RPMI7951 (cell line): ENCODE results near the gene MICAL3. TPM values are rescaled to one million over a fixed set of nuclear protein-coding genes. Genes with fewer than 3 reads are reported as not detected.
"Not testable (repeated sequence)": the region's sequence is repeated elsewhere in the genome, so short reads cannot be mapped to it uniquely, and the experiment has no call there.

Experiments
- DNase-seq: peaks from one replicate; pipeline ENCODE4 v3.0.0-alpha.2; 2012; ENCODE audit warnings: low read depth
- total RNA-seq: library from RNA; depleted of rRNA; stranded (reverse); fragments of >200 nt; shearing (Covaris generic); gene quantifications from 2 replicates; pipeline ENCODE4 v1.2.3, GENCODE V29; 2014

Gene MICAL3
- total RNA-seq, 1 experiment from 2014 or later = 16.0 TPM

DNA sequence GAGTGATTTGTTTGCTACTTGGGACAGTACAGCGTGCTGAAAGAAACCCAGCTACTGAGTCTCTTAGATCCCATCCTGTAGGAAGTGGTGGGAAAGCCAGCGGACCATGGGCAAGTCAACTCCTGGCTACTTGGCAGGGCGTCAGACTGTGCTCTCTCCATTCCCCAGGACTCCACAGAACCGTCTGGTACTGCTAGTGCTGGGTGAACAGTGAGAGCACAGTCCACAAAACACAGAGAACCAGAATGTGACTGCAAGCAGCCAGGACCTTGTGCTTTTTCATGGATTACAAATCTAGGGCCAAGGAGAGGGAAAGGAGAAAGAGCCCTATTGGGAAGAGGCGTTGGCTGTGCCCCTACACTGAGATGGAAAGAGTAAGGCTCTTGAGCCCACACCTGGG, 260.3 kb downstream of the MICAL3 start:
- no peak for DNase-seq

DNA sequence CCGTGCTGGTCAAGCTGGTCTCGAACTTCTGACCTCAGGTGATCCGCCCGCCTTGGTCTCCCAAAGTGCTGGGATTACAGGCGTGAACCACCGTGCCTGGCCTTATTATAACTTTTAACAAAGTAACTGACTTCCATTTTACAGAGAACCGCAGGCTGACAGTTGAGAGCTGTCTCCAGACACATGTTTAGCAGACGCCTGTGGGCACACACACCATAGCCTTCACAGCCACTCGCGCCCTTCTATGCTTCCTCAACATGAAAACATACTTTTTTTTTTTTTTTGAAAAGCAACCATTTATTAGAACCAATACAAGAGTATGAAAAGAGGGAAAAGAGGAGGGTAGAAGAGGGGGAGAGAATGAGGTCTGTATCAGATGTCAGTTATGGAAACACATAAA, 260.9 kb downstream of the MICAL3 start:
- DNase-seq = not testable (repeated sequence)

DNA sequence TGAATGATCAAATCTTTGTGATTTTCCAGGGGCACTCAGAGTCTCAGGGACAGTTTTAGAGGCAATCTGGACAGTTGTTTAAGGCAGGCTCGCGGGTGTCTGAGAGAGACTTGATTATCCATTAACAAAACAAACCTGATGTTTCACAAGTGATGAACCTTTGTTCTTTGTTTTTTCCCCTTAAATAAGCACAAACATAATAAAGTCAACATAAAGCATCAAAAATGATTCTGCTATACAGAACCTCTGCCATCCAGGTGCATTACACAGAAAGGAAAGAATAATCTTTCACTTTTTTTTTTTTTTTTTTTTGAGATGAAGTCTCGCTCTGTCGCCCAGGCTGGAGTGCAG, 263.2 kb downstream of the MICAL3 start:
- DNase-seq = no peak

DNA sequence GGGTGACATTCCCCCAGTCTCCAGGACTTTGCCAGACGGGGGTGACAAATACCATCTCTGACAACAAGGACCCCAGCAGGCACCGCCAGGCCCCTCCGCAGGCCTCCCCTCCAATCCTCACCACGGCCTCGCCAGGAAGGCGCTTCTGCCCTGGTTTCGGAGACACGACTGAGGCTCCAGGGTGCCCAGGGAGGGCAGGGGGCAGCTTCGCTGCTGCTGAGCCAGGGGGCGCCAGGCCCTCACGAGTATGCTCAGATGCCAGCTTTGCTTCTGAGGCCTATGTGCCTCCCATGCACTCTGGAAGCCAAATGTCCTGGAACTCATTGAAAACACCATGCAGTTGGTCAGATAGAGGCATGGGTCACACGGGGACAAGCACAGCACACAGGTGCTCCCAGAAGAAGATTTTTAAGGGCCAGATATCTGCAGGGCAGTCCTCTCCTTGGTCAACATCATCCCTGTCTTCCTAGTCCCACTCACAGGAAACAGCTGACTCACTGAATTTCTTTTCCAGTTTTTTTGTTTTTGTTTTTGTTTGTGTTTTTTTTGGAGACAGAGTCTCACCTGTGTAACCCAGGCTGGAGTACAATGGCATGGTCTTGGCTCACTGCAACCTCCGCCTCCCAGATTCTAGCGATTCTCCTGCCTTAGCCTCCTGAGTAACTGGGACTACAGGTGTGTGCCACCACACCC, 270.0 kb downstream of the MICAL3 start:
- no peak for DNase-seq

DNA sequence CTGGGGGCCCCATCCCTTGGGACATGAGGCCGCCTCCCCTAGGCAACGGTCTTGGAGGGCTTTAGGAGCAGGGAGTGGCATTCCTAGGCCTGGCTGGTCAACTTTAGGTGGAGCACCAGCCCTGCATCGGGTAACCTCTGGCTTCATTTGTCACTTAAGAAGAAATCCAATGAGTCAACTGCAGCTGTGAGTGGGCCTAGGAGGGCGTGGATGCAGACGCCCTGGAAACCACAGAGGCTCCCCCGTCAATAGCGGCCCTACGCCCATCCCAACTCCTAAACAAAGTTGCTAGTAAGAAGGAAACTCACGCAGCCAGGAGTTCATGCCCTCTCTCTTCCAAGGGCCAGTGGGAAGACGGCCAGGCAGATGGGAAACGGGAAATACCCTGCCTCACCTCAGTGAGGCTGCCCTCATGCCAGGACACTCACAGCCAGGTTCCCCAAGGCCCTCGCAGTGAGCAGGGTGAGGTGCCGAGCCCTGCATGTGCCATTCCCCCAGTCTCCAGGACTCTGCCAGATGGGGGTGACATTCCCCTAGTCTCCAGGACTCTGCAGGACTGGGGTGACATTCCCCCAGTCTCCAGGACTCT, 270.9 kb downstream of the MICAL3 start:
- peak; percentile 31 for DNase-seq

DNA sequence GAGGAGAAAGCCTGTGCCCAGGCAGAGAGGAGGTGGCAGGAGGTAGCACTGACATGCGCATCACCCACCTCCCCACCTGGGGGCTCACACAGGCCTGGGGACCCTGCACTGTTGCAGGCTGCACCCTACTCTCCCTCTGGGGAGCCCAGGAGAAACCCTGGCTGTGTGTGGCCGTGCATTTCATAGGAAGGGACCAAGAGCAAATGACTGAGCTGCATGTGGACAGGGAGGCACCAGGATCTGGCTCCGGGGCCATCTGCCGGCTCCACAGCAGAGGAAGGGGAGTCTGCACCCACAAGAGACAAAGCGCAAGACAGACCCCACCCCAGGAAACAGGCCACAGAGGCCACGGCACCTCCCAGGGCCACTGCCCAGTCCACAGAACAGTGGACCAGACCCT, 272.8 kb downstream of the MICAL3 start:
- no peak for DNase-seq

DNA sequence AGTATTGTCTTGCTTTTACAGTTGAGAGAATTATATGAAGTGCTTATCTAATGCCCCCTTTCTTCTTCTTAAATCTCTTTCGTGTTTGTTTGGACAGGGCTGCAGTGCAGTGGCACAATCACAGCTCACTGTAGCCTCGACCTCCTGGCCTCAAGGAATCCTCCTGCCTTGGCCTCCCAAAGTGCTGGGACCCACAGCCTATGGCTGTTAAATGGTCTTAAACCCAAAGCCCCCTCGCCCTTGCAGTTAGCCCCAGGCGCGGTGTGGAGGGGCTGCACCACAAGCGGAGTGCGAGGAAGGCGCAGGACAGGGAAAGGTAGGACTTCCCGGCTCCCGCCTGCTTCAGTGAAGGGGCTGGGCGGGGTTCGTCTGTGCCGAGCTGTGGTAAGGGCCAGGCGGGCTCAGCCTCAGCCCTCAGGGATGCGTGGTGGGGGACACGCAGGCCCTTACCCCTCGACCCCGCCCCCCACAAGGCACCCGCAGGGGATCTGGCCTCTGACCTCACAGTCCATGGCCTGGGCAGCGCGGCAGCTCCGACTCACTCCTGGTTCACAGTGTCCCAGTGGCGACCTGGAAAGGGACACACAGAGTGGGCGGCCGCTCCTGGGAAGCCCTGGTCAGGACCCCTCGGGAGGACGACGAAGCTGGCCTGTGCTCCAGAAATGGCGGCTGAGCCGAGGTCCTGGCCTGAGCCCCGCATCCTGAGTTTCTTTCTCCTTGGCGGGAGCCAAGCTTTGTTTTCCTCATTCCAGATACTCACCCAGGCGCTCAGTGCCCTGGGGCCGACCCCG, 274.6 kb downstream of the MICAL3 start:
- no peak for DNase-seq

DNA sequence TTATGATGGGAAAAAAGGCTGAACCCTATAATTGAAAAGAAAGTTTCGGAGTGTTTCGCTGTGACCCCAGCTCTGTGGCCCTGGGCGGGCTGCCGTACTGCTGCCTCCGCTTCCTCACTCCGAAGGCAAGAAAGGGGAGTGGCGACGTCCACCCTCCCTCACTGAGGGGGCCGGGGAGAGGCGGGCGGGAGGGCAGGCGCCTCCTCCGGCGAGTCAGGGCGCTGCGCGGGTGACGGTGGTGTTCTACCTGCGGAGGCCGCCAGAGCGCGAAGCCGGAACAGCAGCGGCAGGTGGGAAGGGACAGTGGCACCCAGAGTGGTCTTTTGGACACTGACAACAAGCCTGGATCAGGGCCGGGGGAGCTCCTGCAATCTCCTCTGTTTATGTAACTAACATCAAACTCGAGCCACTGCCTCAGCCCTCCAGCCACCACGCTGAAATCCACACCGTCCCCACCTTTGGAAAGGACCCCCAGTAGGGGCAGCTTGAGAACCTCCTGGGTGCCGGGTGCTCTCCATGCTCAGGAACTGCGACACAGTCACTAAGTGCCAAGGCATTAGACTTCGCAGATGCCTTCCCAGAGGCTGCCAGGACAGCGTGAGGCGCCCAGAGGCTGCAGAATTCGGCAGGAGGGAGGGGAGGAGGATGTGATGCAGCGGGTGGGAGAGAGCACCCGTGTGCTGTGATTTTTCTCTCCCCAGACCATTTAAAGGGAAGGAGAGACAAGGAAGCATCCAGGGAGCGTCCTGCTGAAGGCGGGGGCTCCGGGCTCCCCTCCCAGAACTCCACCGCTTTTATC, 275.6 kb downstream of the MICAL3 start:
- no peak for DNase-seq

DNA sequence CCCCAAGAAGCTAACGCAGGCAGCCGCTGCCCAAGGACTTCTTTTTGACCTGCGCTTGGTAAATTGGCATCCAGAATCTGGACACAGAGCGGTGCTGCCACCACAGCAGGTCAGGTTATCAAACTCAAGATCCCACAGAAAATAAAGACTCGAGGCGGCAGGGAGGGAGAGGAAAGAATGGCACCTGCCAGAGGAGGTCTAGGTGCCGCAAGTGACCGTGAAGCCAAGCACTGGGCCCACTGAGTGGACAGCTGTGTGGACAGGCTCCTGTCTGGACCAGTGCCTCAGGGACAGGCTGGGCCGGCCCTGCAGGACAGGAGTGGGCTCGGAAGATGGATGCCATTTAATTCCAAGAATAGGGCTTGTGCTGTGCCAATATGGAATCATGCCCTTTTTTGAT, 277.4 kb downstream of the MICAL3 start:
- DNase-seq = no peak

DNA sequence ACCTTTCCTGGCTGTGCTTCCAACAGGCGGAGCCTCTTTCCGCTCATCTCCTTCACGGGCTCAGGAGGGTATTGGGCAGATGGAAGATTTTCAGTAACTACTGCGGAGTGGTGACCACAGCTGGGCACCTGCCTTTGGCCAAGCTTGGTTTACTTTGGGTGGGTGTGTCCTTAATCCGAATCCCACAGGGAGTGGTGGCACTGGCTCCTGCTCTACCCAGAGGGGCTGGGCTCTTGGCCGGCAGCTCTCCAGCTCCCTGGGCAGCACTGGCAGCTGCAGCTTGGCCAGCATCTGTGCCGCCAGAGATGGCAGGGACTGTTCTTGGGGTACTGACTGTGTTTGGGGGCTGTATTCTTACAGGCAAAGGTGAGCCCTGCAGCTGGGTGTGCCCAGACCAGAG, 279.9 kb downstream of the MICAL3 start:
- DNase-seq = no peak

DNA sequence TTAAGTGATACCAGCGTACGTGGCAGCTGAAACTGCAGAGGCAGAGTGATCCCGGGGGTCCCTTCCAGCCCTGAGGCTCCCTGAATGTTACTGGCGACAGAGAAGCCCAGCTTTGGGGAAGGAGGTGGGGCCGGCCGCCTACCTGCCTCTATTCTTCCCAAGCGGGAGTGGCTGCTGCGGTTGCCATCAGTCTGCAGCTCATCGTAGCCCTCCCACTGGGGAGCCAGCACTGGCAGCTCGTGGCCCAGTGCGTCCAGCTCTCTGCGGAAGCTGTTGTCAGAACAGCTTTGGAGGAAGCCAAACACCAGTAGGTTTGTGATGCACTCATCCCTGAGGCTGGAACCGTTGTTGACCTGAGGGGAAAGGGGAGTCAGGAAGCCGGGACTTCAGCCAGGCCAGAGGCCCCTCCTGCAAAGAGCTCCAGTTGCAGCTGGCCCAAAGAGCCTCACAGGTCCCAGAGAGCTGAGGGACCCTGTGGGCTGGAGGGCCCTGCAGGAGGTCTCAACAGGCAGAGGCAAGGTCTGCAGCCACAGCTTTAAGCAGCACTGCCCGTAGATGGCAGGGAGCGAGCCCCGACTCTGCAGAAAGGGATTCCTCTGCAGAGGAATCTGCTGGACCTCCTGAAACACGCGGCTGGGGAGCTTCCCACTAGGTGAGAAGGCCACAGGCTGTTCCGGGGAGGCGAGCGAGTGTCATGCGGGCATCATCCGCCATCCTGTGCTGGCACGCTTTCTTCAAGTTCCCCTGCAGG, 280.5 kb downstream of the MICAL3 start:
- DNase-seq = no peak

DNA sequence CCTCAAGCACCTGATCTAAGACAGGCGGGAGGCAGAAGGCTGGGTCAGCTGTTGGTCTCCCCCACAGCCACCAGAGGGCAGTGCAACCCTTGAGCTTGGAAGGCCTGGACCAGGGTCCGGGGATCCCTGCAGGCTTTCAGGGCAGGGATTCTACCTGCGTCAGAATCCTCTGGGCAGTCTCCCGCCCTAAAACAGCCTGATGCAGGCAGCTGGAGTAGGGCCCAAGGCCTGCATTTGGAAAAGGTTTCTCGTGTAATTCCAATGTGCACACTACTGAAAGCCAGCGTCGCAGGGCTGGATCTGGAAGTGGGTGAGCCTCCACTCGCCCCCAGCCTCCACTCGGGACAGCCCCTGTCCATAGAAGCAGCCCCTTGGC, 281.8 kb downstream of the MICAL3 start:
- DNase-seq = peak; percentile 33

DNA sequence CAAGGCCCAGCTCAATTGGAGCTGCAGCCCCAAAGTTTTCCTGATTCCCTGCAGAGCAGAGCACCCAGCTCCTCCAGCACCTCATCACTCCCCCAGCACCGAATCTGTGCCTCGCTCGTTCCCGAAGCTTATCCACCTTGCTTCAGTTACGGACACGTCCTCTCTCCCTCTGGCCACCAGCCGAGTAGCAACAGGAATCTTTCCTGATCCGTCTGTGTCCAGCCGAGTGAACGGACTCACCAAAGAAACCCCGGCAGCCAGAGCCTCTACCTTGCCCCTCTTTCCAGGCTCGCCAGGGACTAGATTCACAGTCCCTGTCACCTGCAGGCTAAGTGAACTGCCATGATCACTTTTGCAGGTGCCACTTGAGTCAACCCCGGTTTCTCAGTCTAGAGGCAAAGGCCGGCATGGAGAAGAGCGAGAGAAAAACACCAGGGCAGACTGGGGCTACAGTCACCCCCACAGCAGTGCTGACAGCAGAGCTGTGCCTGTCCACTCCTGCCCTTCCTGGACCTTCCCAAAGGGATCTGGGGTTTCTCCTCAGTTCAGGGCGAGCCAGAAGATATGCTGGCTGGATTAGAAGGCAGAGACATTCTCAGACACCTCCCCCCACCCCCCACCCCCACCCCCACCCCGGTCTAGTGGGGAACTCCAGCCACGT, 282.4 kb downstream of the MICAL3 start:
- DNase-seq = no peak

DNA sequence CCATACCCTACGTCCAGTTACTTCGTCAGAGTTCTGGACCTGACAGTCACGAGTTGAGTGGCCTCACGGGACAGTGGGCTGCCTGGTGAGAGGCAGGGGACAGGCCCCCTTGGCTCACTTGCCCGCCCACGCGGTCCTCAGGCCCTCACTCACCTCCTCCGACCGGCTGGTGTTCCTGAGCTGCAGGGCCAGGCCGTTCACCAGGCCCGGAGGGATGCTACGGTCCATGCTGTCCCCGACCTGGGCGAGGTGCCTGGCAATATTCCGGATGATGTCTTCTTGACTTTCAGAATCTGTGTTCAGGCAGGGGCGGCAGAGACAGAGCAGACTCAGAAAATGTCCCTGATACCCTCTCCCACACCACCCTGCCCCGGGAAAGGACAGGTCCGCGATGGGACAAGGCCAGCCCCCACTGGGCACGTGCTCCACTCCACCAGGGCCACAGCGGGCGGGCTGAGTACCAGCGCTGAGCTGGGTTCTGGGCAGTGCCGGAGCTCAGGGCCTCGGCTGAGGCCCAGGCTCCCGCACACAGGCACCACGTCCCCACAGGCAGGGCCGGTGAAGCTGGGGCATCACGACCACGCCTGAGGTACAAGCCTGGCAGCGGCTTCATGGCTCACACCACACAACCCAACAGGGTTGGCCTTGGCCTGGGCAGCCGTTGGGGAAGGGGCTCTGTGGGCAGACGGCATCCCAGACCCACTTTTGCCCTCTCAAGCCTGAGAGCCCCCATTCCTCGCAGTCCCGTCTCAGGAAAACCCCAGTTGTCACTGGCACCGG, 285.0 kb downstream of the MICAL3 start:
- no peak for DNase-seq

DNA sequence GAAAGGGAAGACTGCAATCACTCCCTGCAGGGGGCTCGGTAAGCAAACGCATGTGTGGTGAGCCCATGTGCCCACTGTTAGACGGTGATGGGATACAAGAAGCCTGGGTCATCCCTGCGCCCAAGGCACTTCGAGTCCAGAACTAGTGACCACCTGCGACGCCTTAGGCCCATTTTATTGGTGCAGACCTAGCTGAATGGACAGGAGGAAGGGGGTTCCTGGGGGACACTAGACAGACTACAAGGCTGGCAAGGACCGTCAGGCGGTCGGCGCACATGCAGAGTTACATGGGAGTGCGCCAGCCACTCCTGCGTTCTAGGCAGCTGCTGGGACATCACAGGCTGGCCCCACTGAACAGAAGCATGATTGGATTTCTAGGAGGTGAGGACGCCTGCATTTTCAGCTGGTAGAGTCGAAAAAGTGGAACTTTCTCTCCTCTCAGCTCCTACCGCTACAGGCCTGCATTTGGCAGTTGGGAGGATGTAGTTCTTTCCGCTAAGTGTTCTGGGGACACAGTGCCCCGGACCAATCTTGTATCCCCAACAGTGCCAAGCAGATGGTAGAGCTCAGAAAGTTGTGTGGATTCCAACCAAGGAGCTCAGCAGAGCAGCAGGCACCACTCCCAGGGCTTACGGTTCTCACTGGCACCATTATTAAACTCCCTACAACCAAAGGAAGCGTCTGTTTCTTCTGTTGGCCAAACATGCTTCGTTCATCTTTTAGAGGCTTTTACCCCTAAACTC, 285.8 kb downstream of the MICAL3 start:
- DNase-seq = no peak
